Astrocyte (in vitro differentiated cells and primary cell): ENCODE data around the gene KDM1A. TPM values are rescaled to one million over a fixed set of nuclear protein-coding genes. Genes with fewer than 3 reads are reported as not detected.

ENCODE experiments used
- DNase-seq: peaks from one replicate; pipeline ENCODE4 v3.0.0-alpha.2; 2010; ENCODE audit warnings: low read depth
- FAIRE-seq: peaks from 2 replicates; lab custom pipeline; 2011; peaks lifted over from hg19 to GRCh38; lab: Jason Lieb, UNC
- H2AFZ ChIP-seq: 2 replicates; pipeline ENCODE4 v1.6.0; 2012; ENCODE audit warnings: low read depth, low read length, inconsistent platforms
- H3K27ac ChIP-seq: 2 replicates; pipeline ENCODE4 v1.5.1; 2011; ENCODE audit warnings: low read depth, low read length, inconsistent platforms
- H3K27me3 ChIP-seq: 2 replicates; pipeline ENCODE4 v1.6.0; 2011; ENCODE audit warnings: low read length, inconsistent platforms; ENCODE audit not compliant: insufficient read depth
- H3K36me3 ChIP-seq: 2 replicates; pipeline ENCODE4 v1.5.1; 2011; ENCODE audit warnings: low read length, inconsistent platforms; ENCODE audit not compliant: insufficient read depth
- H3K4me1 ChIP-seq: 2 replicates; pipeline ENCODE4 v1.5.1; 2011; ENCODE audit warnings: low read length, inconsistent platforms; ENCODE audit not compliant: insufficient read depth
- H3K4me2 ChIP-seq: 2 replicates; pipeline ENCODE4 v1.6.0; 2012; ENCODE audit warnings: low read length, inconsistent platforms
- H3K4me3 ChIP-seq: 2 replicates; pipeline ENCODE4 v1.5.1; 2011; ENCODE audit warnings: low read depth, mild to moderate bottlenecking, low read length, inconsistent platforms; ENCODE audit not compliant: insufficient read depth
- H3K79me2 ChIP-seq: 2 replicates; pipeline ENCODE4 v1.6.0; 2012; ENCODE audit warnings: mild to moderate bottlenecking, low read length, inconsistent platforms; ENCODE audit not compliant: insufficient read depth
- H3K9ac ChIP-seq: 2 replicates; pipeline ENCODE4 v1.6.0; 2012; ENCODE audit warnings: mild to moderate bottlenecking, low read length, inconsistent platforms
- H3K9me3 ChIP-seq: 2 replicates; pipeline ENCODE4 v1.5.1; 2012; ENCODE audit warnings: low read depth, mild to moderate bottlenecking, low read length, inconsistent platforms; ENCODE audit not compliant: insufficient read depth
- H4K20me1 ChIP-seq: 2 replicates; pipeline ENCODE4 v1.6.0; 2012; ENCODE audit warnings: low read length, inconsistent platforms; ENCODE audit not compliant: insufficient read depth
- H3K27ac Mint-ChIP-seq: one replicate; pipeline ENCODE4 v1.8.0; 2021; ENCODE audit warnings: mild to moderate bottlenecking, mixed read lengths; ENCODE audit not compliant: unreplicated experiment
- H3K27me3 Mint-ChIP-seq: one replicate; pipeline ENCODE4 v1.8.0; 2021; ENCODE audit warnings: low read depth, mixed read lengths; ENCODE audit not compliant: unreplicated experiment
- H3K36me3 Mint-ChIP-seq: one replicate; pipeline ENCODE4 v1.8.0; 2021; ENCODE audit warnings: low read depth, mixed read lengths; ENCODE audit not compliant: unreplicated experiment
- H3K4me1 Mint-ChIP-seq: one replicate; pipeline ENCODE4 v1.8.0; 2021; ENCODE audit warnings: low read depth, mixed read lengths; ENCODE audit not compliant: unreplicated experiment
- H3K4me3 Mint-ChIP-seq: one replicate; pipeline ENCODE4 v1.8.0; 2021; ENCODE audit warnings: mild to moderate bottlenecking, moderate library complexity, mixed read lengths; ENCODE audit not compliant: unreplicated experiment
- H3K9me3 Mint-ChIP-seq: one replicate; pipeline ENCODE4 v1.8.0; 2021; ENCODE audit warnings: mild to moderate bottlenecking, mixed read lengths; ENCODE audit not compliant: unreplicated experiment
- EZH2 ChIP-seq: IDR thresholded peaks from 2 replicates; pipeline ENCODE4 v1.6.1; 2012; ENCODE audit warnings: mild to moderate bottlenecking, low read length, inconsistent platforms; ENCODE audit not compliant: insufficient read depth
- total RNA-seq: library from RNA; stranded (reverse); gene quantifications from 2 replicates; pipeline ENCODE4 v1.2.1, GENCODE V29; 2021
- TF ChIP-seq, protein P1 (sequence below): IDR thresholded peaks from 2 replicates; pipeline ENCODE4 v1.5.1; 2011; ENCODE audit warnings: low read depth, mild to moderate bottlenecking, inconsistent platforms, low read length, moderate library complexity; ENCODE audit not compliant: insufficient read depth

Gene KDM1A
- total RNA-seq, 1 donor from 2014 or later: 110 TPM

DNA sequence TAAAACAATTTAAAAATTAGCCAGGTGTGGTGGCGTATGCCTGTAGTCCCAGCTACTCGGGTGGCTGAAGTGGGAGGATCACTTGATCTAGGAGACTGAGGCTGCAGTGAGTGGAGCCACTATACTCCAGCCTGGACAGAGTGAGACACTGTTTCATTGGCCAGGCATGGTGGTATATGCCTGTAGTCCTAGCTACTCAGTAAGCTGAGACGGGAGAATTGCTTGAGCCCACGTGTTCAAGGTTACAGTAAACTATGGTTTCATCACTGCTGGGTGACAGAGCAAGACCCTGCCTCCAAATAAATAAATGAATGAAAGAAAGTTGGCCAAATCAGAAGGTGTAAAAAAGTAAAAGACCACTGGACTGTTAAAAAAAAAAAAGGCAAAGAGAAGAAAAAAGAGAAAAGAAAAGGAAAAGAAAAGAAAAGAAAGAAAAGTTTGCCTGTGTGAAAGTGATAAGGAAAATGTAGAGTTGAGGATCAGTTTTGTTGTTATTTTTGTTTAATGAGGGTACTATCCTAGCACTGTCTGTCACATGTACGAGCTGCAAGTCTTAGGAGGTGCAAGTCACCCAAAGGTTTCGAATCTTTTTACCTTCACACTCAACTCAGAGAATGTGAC lies 97.1 kb downstream of the KDM1A start:
- TF ChIP-seq, protein P1, sequence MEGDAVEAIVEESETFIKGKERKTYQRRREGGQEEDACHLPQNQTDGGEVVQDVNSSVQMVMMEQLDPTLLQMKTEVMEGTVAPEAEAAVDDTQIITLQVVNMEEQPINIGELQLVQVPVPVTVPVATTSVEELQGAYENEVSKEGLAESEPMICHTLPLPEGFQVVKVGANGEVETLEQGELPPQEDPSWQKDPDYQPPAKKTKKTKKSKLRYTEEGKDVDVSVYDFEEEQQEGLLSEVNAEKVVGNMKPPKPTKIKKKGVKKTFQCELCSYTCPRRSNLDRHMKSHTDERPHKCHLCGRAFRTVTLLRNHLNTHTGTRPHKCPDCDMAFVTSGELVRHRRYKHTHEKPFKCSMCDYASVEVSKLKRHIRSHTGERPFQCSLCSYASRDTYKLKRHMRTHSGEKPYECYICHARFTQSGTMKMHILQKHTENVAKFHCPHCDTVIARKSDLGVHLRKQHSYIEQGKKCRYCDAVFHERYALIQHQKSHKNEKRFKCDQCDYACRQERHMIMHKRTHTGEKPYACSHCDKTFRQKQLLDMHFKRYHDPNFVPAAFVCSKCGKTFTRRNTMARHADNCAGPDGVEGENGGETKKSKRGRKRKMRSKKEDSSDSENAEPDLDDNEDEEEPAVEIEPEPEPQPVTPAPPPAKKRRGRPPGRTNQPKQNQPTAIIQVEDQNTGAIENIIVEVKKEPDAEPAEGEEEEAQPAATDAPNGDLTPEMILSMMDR: no peak
- no peak for TF ChIP-seq EZH2
- Histone ChIP-seq H3K4me2 (no peak overlapping the region), H3K79me2 (peaks cover 100% of the 10 kb centered on the region), H3K9ac (no peak overlapping the region), H3K36me3 (no peaks in the 10 kb centered on the region), H3K4me3 (no peak overlapping the region), H3K27me3 (no peaks in the 10 kb centered on the region), H3K9me3 (no peaks in the 10 kb centered on the region), H2AFZ (no peak overlapping the region), H3K4me1 (peaks cover 10% of the 10 kb centered on the region), H3K27ac (no peak overlapping the region), H4K20me1 (peaks cover 87% of the 10 kb centered on the region)
- Mint-ChIP-seq H3K27ac (no peak overlapping the region), H3K4me3 (no peak overlapping the region), H3K36me3 (no peaks in the 10 kb centered on the region), H3K27me3 (no peaks in the 10 kb centered on the region), H3K4me1 (peaks cover 54% of the 10 kb centered on the region), H3K9me3 (no peaks in the 10 kb centered on the region)
- FAIRE-seq (no peak), DNase-seq (no peak)

DNA sequence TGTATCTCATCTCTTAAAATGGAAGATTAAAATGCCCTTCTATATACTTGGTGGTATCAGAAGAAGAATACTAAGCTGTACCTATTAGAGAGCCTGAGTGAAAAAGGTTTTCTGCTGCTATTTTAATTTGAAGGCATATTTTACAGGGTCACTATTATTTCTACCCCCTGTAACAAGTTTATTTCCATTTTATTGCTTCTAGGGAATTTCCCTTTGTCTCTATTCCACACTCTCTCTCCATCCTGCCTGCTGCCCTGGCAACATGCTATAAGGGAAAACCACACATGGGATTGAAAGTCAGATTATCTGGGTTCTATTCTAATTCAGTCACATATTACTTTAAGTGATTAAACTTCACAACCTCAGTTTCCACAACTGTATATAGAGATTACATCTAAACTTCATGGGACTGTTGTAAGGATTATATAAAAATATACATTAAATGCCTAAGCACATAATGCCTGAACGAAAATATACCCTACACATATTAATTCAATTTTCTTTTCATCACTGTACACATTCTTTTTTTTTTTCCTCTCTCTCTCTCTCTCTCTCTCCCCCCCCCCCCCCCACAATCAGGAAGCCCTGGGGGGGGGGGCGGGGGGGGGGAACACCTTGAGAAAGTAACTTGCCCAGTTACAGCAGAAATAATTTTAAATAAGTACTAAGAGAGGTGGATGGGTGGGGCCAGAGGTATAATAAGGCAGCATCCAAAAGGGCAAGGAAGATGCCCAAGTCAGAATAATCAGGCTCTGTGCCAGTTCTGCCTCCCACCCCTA lies 97.8 kb downstream of the KDM1A start:
- no peak overlapping the region for H3K27ac Mint-ChIP-seq
- H3K36me3 Mint-ChIP-seq: no peaks in the 10 kb centered on the region
- Histone ChIP-seq H3K9ac (no peak overlapping the region), H3K79me2 (peaks cover 98% of the 10 kb centered on the region), H3K4me3 (no peak overlapping the region), H4K20me1 (peaks cover 85% of the 10 kb centered on the region), H3K9me3 (no peaks in the 10 kb centered on the region), H3K27ac (no peak overlapping the region), H3K4me2 (no peak overlapping the region), H2AFZ (no peak overlapping the region), H3K27me3 (no peaks in the 10 kb centered on the region), H3K4me1 (peaks cover 12% of the 10 kb centered on the region), H3K36me3 (no peaks in the 10 kb centered on the region)
- H3K27me3 Mint-ChIP-seq: no peaks in the 10 kb centered on the region
- no peaks in the 10 kb centered on the region for H3K9me3 Mint-ChIP-seq
- FAIRE-seq (no peak), DNase-seq (no peak)
- H3K4me1 Mint-ChIP-seq: peaks cover 49% of the 10 kb centered on the region
- TF ChIP-seq, protein P1: no peak
- TF ChIP-seq EZH2: no peak
- H3K4me3 Mint-ChIP-seq: no peak overlapping the region

DNA sequence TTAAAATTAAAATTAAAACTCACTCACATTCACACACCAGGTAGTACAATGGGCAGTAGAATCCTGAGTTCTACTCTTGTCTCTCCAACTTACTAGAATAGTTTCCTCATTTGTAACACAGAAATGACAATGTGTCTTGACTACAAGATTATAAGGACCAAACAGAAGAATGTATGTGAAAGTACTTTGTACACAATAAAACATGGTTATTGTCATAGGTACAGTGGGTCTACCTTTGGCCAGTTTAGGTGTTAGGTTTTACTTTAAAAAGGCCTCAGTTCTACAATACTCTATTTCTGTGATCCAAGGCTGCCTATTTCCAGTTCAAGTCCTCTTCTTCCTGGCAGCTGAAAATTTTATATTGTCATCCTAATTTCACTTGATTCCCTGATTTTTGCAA lies 99.1 kb downstream of the KDM1A start:
- Mint-ChIP-seq H3K4me3 (no peak overlapping the region), H3K9me3 (no peaks in the 10 kb centered on the region), H3K4me1 (peaks cover 47% of the 10 kb centered on the region), H3K27me3 (no peaks in the 10 kb centered on the region), H3K27ac (no peak overlapping the region), H3K36me3 (no peaks in the 10 kb centered on the region)
- H3K36me3 ChIP-seq: no peaks in the 10 kb centered on the region
- peaks cover 85% of the 10 kb centered on the region for H4K20me1 ChIP-seq
- no peak for FAIRE-seq
- H3K4me1 ChIP-seq: peaks cover 20% of the 10 kb centered on the region
- H3K9ac ChIP-seq: no peak overlapping the region
- no peaks in the 10 kb centered on the region for H3K27me3 ChIP-seq
- TF ChIP-seq, protein P1: no peak
- TF ChIP-seq EZH2: no peak
- H3K4me3 ChIP-seq: no peak overlapping the region
- H3K4me2 ChIP-seq: no peak overlapping the region
- H3K79me2 ChIP-seq: peaks cover 97% of the 10 kb centered on the region
- no peak for DNase-seq
- H3K27ac ChIP-seq: no peak overlapping the region
- H3K9me3 ChIP-seq: no peaks in the 10 kb centered on the region
- no peak overlapping the region for H2AFZ ChIP-seq
